Keratinocyte (primary cell): ENCODE data around the gene MICAL3. TPM values are rescaled to one million over a fixed set of nuclear protein-coding genes. Genes with fewer than 3 reads are reported as not detected.

Source experiments
- DNase-seq: peaks from one replicate; pipeline ENCODE4 v3.0.0-alpha.2; 2011; ENCODE audit warnings: low read depth, missing footprints, low spot score
- FAIRE-seq: peaks from 2 replicates; lab custom pipeline; 2011; peaks lifted over from hg19 to GRCh38; lab: Jason Lieb, UNC
- H2AFZ ChIP-seq: 2 replicates; pipeline ENCODE4 v1.6.0; 2012; ENCODE audit warnings: low read length, control low read depth, inconsistent platforms; ENCODE audit not compliant: control insufficient read depth
- H3K27ac ChIP-seq: 2 replicates; pipeline ENCODE4 v1.5.1; 2011; ENCODE audit warnings: low read length; ENCODE audit not compliant: control insufficient read depth, insufficient read depth
- H3K27me3 ChIP-seq: 3 replicates; pipeline ENCODE4 v1.6.0; 2011; ENCODE audit warnings: low read length; ENCODE audit not compliant: control insufficient read depth, insufficient read depth; ENCODE audit errors: extremely low read depth
- H3K36me3 ChIP-seq, 2 experiments: 2 replicates in 1 of 2; 3 replicates in 1 of 2; pipeline ENCODE4 v1.5.1; 2011; ENCODE audit warnings: low read length in 2 of 2, mild to moderate bottlenecking in 1 of 2; ENCODE audit not compliant: control insufficient read depth in 2 of 2, insufficient read depth in 2 of 2; ENCODE audit errors: extremely low read depth in 1 of 2
- H3K4me1 ChIP-seq: 3 replicates; pipeline ENCODE4 v1.5.1; 2011; ENCODE audit warnings: low read length; ENCODE audit not compliant: control insufficient read depth, insufficient read depth; ENCODE audit errors: extremely low read depth
- H3K4me2 ChIP-seq: 3 replicates; pipeline ENCODE4 v1.6.0; 2011; ENCODE audit warnings: low read depth, low read length; ENCODE audit not compliant: control insufficient read depth, insufficient read depth; ENCODE audit errors: extremely low read depth
- H3K4me3 ChIP-seq, 3 experiments: fragments of 200-600 bp in 1 of 3; sonication (generic) in 1 of 3; 2 replicates in 2 of 3; 3 replicates in 1 of 3; pipeline ENCODE4 v1.5.1; 2011 to 2016; ENCODE audit warnings: low read length in 3 of 3, mild to moderate bottlenecking in 3 of 3, control low read depth in 2 of 3, inconsistent platforms in 1 of 3, low read depth in 1 of 3, mixed read lengths in 1 of 3, mixed run types in 1 of 3, moderate library complexity in 1 of 3; ENCODE audit not compliant: control insufficient read depth in 2 of 3, insufficient read depth in 2 of 3; ENCODE audit errors: extremely low read depth in 1 of 3
- H3K79me2 ChIP-seq: 2 replicates; pipeline ENCODE4 v1.6.0; 2012; ENCODE audit warnings: low read length; ENCODE audit not compliant: control insufficient read depth, insufficient read depth
- H3K9ac ChIP-seq: 3 replicates; pipeline ENCODE4 v1.6.0; 2011; ENCODE audit warnings: low read length; ENCODE audit not compliant: control insufficient read depth, insufficient read depth; ENCODE audit errors: extremely low read depth
- H3K9me1 ChIP-seq: 3 replicates; pipeline ENCODE4 v1.6.0; 2011; ENCODE audit warnings: low read length; ENCODE audit not compliant: control insufficient read depth, insufficient read depth; ENCODE audit errors: extremely low read depth
- H3K9me3 ChIP-seq: 2 replicates; pipeline ENCODE4 v1.5.1; 2012; ENCODE audit warnings: low read depth, low read length; ENCODE audit not compliant: control insufficient read depth
- H4K20me1 ChIP-seq: 3 replicates; pipeline ENCODE4 v1.6.0; 2011; ENCODE audit warnings: low read length; ENCODE audit not compliant: control insufficient read depth, insufficient read depth; ENCODE audit errors: extremely low read depth
- EZH2 ChIP-seq: IDR thresholded peaks from one replicate; pipeline ENCODE4 v1.6.1; 2012; ENCODE audit warnings: inconsistent platforms, mild to moderate bottlenecking, low read length, moderate library complexity
- dilution Hi-C: fragments of 300-500 bp; cut with MboI; formaldehyde crosslinking; loops from one replicate; pipeline ENCODE4 v1.7.0; 2020; ENCODE audit warnings: low sequenced_read_pairs; ENCODE audit not compliant: extremely low pct_ligation_motif_present
- polyA plus RNA-seq, 5 experiments: library from polyadenylated mRNA; depleted of rRNA in 3 of 5; stranded (reverse) in 3 of 5; stranded (forward) in 1 of 5; unstranded in 1 of 5; fragments of >200 nt; gene quantifications; 1 replicate in 1 of 5; 2 replicates in 3 of 5; 3 replicates in 1 of 5; pipeline versions ENCODE4 v1.2.1 to v1.2.3, GENCODE V29; 2011 to 2012; ENCODE audit warnings: missing spikeins in 2 of 5, low read depth in 1 of 5, low replicate concordance in 1 of 5
- TF ChIP-seq, protein P1 (sequence below), 3 experiments: IDR thresholded peaks in 1 of 3; conservative IDR thresholded peaks in 1 of 3; optimal IDR thresholded peaks in 1 of 3; 2 replicates in 2 of 3; 3 replicates in 1 of 3; pipeline versions ENCODE3 to v1.5.1; 2011; ENCODE audit warnings: low read length in 3 of 3, mild to moderate bottlenecking in 3 of 3, moderate library complexity in 2 of 3, control low read depth in 1 of 3, inconsistent platforms in 1 of 3; ENCODE audit not compliant: insufficient read depth in 2 of 3; ENCODE audit errors: extremely low read depth in 1 of 3

MICAL3 gene
- polyA plus RNA-seq, 1 donor (not counting 4 experiments of a cell fraction or from before 2014, with no cell fraction given), result 27.9 TPM

DNA sequence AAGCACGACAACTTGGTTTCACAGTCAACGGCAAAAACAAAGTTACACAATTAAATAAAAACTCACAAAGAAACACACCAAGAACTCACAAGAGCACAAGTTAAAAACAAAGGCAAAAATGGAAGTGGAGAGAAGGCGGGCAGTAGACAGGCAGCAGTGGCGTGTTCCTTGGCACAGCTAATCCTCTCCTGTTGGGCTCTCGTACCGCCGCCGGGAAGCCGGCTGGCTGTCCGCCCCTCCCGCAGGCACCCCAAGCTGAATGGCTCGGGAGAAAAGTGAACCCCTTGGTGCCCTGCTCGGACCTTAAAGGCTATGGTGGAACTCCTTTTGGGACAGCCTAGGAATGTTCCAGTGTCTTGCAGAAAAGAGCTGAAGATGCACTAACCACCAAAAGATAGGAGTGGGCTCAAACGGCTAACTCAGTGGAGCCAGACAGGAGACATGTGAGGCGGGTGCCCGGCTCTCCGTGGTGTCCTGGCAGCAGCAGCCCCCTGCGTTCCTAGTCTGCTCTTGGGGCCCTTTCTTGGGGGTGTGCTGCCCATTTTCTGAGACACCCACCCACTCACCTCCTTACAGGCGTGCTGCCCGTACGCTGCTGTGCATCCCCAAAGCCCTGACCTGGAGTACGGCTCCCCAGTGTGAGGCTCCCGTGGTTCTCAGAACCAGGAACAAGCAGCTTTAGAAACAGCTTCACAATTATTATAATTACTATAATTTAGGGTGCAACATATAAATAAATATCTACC, 164.0 kb downstream of the MICAL3 start:
- dilution Hi-C loops, result no loop called here
- H3K27ac ChIP-seq, result no peak overlapping the region
- H3K4me2 ChIP-seq, result no peak overlapping the region
- H2AFZ ChIP-seq, result no peak overlapping the region
- no peak for DNase-seq
- no peaks in the 10 kb centered on the region for H3K79me2 ChIP-seq
- no peaks in the 10 kb centered on the region for H4K20me1 ChIP-seq
- TF ChIP-seq, protein P1, sequence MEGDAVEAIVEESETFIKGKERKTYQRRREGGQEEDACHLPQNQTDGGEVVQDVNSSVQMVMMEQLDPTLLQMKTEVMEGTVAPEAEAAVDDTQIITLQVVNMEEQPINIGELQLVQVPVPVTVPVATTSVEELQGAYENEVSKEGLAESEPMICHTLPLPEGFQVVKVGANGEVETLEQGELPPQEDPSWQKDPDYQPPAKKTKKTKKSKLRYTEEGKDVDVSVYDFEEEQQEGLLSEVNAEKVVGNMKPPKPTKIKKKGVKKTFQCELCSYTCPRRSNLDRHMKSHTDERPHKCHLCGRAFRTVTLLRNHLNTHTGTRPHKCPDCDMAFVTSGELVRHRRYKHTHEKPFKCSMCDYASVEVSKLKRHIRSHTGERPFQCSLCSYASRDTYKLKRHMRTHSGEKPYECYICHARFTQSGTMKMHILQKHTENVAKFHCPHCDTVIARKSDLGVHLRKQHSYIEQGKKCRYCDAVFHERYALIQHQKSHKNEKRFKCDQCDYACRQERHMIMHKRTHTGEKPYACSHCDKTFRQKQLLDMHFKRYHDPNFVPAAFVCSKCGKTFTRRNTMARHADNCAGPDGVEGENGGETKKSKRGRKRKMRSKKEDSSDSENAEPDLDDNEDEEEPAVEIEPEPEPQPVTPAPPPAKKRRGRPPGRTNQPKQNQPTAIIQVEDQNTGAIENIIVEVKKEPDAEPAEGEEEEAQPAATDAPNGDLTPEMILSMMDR (optimal IDR thresholded peaks at IDR 0.05 in 1 of 3, IDR thresholded peaks at IDR 0.05 in 1 of 3, conservative IDR thresholded peaks at IDR 0.05 in 1 of 3; ENCODE audit: extremely low read depth in 1 of 3, insufficient read depth in 2 of 3, low read length in 3 of 3), result no peak
- no peak for TF ChIP-seq EZH2
- H3K9ac ChIP-seq, result no peak overlapping the region
- no peak for FAIRE-seq
- H3K9me1 ChIP-seq, result peaks cover 5% of the 10 kb centered on the region
- H3K36me3 ChIP-seq, result peaks cover 26 to 28% of the 10 kb centered on the region in 2 experiments
- peaks cover 43% of the 10 kb centered on the region for H3K4me1 ChIP-seq
- H3K4me3 ChIP-seq, result no peak overlapping the region
- no peaks in the 10 kb centered on the region for H3K9me3 ChIP-seq
- H3K27me3 ChIP-seq, result no peaks in the 10 kb centered on the region

DNA sequence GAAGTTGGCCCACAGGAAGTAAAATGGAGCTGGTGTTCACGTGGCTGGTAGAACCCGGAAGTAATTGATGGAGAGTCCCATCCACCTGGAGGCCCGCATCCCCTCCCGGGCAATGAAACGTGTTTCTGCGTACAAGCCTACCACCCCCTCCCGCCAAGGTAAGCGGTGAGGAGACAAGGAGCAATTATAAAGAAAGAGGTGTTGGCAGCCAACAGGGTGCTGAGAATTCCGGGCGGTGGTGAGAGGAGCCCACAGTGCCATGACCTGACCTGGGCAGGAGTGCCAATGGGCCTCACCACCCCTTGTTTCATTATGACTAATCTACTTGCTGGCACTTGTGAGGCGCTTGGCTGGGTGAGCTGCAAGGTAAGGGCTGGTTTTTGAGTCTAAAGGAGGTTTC, 166.3 kb downstream of the MICAL3 start:
- peaks cover 30% of the 10 kb centered on the region for H3K4me1 ChIP-seq
- H3K27ac ChIP-seq, result peak overlapping the region; percentile 59
- no peaks in the 10 kb centered on the region for H3K27me3 ChIP-seq
- DNase-seq, result peak; percentile 35
- H3K36me3 ChIP-seq, result peaks cover 16 to 23% of the 10 kb centered on the region in 2 experiments
- H3K9me3 ChIP-seq, result no peaks in the 10 kb centered on the region
- dilution Hi-C loops, result no loop called here
- TF ChIP-seq, protein P1 (optimal IDR thresholded peaks at IDR 0.05 in 1 of 3, IDR thresholded peaks at IDR 0.05 in 1 of 3, conservative IDR thresholded peaks at IDR 0.05 in 1 of 3; ENCODE audit: extremely low read depth in 1 of 3, insufficient read depth in 2 of 3, low read length in 3 of 3), result no peak
- no peak overlapping the region for H2AFZ ChIP-seq
- no peaks in the 10 kb centered on the region for H3K79me2 ChIP-seq
- peak; percentile 87 for FAIRE-seq
- H3K9ac ChIP-seq, result peak overlapping the region; percentile 55
- H3K4me3 ChIP-seq, result peak overlapping the region in 2 of 3 experiments; percentile 34 to 44
- H4K20me1 ChIP-seq, result no peaks in the 10 kb centered on the region
- H3K9me1 ChIP-seq, result peaks cover 2% of the 10 kb centered on the region
- peak overlapping the region; percentile 72 for H3K4me2 ChIP-seq
